GM19452 (cell line): ENCODE results near the gene ATG9A.

Experiments
- ATAC-seq: cut with Tn5 transposase; IDR thresholded peaks from one replicate; pipeline ENCODE4 v1.9.1; 2021; ENCODE audit not compliant: unreplicated experiment

The ATG9A gene

DNA sequence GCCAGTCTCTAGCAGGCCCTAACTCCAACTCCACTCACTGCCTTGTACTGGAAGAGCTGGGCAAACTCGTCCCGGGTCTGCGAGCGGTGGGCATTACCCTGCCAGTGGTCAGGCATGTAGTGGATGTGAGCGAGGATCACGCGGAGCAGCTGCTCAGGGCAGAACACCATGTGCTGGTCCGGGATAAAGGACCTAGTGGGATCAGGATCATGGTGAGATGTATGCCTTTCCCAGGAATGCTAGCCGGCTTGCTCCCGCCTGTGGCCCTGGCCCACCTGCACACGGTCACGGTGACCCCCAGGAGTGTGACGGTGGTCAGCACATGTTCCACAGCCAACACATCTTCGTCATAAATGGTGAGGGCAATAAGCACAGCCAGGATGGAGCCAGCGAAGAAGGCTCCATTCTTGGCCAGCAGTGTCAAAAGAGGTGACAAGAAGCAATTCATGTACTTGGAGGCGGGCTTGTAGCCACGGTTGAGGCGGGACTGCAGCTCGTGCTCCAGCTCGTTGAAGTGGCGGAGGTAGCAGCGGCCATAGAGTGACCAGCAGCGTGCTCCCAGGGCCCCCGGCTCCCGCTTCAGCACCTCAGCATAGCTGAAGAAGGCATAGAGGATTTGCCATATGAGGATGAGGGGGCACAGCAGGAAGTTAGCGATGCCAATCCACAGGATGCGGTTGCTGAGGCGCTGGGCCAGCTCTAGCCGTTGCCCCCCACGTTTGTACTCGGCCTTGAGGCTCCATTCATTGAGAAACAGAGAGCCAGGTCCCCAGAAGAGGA lies 5.4 kb downstream of the ATG9A start:
- no peak for ATAC-seq

DNA sequence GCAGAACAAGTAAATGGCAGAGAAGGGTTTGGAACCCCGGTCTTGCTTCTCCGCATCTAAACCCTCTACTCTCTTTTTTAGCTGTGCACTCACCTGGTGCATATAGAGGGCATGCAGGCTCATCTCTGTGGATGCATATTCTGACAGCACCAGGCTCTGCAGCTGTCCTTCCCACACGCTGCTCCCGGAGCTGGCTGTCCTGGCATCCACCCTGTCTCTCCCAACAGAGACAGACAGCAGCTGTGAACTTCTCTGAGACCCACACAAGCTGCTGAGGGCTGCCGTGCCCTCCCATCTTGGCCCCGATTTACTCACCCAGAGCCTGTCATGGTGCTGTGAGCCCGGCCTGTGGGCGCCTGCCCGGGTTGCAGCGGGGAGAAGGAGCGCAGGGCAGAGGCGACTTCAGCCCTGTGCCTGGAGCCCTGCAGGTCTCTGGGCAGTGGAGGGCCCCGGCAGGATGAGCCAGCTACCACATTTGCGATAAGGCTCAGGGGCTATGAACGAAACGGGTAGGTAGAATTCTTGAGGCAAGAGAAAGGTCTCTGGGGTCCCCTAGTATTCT lies 7.4 kb downstream of the ATG9A start:
- ATAC-seq = no peak

DNA sequence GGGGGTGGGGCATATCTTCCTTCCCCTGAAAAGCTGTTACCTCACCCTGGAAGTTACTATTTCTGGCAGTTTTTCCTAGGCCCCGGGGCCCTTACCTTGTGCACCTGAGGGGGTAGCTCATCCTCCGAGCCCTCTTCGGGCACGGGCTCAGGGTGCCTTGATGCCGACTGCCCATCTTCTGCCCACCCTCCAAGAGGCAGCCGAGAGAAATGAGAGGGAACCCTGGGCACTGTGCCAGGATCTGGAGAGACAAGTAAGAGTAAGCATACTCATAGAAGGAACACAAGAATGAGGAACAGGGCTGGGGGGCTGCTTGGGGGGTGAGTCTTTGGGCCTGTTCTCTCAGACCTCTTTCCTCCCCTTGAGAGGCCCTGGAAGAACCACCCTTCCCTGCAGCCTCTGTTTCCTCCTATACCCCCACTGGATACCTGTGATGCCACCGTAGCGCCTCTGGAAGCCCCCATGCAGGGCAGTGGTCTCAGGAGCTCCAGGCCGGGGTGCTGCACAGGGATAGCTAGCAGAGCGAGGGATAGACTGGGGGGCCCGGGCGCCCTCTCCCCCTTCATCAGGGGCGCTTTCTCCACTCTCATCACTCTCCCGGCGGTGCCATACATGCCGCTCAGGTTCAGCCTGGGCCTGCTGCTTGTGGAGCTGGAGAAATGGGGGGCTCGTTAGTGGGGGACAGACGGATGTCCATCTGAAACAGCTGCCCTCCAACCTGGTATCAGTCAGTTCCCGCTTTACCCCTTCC lies 8.6 kb downstream of the ATG9A start:
- ATAC-seq = no peak

DNA sequence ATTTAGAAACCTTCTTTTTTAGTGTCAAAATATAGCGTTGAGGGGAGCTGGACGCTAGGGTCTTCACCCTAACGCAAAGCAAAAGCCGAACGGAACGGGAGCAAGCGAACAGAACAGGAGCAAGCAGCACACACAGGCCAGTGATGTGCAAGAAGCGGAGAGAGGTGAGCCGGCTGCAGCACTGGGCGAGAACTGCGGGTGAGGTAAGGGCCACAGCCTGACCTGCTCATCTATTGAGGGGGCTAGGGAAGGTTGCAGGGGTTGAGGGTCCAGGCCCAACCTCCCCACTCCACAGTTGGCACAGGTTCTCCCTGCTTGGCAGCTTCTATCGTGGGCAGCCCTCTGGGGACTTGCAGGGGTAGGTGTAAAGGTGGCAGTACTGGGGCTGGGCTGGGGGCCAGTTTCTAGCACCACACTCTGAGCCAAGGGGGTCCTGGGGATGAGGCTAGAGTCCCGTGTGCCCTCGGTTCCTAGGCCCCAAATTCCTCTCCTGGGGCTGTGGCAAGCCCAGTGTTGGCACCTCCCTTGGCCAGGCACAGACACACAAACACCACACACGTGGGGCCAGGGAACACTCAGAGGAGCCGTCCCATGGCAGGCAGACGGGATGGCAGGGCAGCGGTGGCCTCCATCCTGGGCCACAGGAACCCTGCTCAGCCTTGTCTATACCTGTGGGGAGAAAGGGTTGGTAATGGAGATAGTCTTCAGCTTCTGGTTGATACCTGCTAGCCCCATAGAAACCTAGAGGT lies 9.5 kb downstream of the ATG9A start:
- no peak for ATAC-seq

DNA sequence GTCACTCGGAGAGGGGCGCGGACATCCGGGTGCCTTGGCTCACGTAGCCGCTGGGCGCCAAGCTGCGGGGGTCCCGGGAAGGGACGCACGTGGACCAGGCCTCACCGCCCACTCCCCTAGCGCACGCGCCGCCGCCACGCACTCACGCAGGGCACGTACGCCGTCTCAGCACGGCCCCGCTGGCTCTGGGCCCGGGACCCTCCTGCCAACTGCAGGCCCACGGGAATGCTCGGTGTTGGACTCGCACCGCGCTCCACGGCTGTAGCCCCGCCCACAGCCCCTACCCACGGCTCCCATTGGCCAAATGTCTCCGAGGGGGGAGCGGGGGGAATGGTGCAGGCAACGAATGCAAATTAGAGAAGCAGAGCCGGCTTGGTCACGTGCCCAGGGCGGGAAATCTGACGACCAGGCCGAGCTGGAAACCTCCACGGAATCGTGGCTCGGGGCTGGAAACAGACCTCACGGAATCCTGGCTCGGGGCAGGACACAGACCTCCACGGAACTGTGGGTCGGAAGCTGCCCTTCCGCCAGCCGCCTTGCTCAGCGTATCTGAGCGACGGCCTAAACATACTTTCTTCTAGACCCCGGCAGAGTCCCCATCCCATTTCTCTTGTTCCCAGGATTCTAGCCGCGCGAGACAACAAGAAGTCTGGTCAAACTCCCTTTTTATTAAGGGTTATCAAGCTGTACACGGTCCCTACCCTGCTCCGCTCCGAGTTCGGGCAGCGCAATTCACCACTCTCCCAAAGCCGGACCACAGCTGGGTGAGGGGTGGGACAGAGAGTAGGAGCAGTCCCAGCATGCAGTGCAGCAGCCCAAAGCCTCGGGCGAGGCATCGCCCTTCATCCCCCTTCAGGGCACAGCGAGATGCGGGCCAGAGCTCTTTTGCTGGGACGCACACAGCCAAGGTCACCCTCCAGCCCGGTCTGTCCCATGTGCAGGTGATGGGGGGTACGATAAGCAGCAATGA lies 10.4 kb downstream of the ATG9A start, which contains the start of gene ABCB6:
TSS of gene ABCB6 (minus strand) at position 227 of the 970 bp plus-strand sequence. CDS start 285 bp downstream, outside the sequence.
- ATAC-seq = peak; percentile 69

DNA sequence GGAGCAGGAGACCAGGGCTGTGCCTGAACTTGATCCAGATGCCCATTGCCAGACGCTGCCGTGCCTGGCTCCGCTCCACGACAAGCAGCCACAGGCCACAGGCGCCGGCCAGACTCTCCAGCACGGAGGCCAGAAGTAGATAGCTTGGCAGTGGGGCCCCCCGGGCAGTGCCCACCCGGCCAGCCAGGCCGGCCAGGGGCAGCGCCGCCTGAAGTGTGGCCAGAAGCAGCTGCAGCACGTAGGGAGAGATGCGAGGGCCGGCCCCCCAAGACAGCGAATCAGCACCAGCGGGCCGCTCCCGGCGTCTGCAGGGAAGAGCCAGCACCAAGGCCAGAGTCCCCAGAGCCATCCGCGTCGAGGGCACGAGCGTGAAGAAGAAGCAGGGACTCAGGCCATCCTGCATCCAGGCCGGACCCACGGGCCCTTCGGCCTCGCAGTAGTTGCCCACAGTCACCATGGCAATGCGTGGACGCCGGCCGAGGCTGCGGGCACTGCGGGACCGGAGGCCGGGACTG lies 11.2 kb downstream of the ATG9A start:
- peak; percentile 25 for ATAC-seq

DNA sequence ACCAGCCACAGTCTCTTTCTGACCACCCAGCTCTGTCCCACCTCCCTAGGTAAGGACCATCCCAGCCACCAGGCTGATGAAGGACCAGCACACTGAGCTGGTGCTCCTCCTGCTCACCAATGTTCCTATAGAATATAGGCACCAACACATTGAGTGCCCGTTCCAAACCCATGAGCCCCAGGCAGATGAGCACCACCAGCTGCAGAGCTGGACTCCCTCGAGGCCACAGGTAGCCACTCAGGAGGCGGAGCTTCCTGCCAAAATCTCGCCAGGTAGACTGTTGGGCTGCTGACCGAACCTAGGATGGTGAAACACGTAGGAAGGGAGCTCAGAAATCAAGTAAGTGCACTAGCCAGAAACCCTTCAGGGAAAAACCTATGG lies 12.9 kb downstream of the ATG9A start:
- ATAC-seq = no peak

DNA sequence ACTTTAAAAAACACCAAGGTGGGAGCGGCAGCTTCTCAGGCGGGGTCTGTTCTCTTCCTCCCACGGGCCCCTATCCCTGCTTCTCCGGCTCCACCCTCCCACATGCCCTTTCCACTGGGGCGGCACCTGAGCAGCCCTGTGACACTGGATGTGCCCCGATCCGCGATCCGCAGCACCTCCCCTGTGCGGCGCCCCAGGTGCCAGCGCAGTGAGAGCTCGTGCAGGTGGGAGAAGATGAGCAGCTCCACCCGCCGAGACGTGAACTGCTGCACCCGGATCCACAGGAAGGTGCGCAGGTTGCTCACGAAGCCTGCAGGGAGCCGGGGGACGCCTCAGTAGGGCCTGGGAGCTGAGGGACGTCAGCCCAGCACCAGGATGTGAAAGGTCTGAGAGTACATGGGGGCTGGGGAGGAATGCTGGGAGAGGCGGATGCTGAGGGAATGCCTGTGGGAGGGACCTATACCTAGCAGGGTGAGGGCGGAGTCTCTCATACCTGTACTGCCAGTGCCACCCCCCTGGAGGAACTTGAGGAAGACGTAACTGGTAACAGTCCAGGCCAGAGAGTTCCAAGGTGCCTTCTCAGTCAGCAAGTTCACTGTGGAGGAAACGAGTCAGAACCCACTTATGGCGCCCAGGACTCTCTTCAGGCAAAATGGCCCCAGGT lies 13.4 kb downstream of the ATG9A start:
- no peak for ATAC-seq

DNA sequence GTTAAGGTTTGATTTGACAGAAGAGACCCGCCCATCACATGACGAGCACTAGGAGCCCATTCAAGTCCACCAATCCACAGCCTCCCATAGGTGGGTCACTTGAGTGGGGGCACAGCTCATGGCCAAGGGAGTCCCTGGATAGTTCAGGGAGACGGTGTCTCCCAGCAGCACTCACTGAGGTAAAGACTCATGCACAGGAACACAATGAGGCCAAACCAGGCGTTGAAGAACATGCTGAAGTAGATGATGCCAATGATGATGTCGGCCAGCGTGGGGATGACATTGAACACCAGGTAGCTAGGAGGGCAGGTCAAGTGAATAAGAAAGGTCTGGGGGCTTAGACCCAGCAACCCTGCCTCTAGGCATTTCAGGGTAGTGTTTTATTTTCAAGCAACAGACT lies 14.7 kb downstream of the ATG9A start:
- ATAC-seq = no peak

DNA sequence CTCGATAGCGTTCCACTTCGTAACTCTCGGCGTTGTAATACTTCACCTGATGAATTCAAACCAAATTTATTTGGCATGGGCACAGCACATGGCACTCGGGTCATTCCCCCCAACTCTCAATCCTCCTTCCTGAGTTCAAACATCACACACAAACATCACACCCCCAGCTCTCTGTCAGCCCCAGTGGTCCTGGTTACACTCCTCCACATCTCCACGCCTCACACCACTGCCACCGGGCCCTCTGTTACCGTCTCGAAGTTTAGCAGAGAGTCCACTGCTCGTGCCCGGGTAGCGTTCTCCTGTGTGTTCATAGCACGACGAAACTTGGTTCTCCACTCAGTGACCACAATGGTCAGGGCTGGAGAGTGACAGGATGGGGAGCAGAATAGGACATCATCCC lies 15.3 kb downstream of the ATG9A start:
- no peak for ATAC-seq

DNA sequence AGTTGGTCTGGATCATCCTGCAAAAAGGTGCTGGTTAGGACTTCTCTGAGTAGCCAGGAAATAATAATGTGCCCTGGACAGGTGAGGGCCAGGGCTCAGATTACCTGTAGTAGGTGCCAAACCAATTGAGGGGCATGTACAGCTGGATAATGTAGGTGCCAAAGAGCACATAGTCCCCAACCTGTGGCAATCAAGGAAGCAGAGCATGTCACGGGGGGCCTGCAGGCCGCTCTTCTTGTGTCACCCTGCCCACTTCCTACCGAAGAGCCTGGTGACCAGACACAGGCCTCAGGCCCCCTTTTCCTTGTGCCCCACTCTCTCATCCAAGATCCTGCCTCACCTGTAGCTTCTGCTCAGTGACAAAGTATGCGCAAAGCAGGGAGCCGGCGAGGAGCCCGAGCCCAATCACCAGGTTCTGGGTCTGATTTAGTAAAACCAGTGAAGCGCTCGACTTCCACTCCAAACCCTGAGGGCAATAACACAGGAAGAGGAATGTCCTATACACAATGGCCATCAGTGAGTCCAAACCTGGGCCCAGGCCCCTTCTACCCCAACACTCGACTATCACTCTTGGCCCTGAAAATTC lies 15.9 kb downstream of the ATG9A start:
- no peak for ATAC-seq

DNA sequence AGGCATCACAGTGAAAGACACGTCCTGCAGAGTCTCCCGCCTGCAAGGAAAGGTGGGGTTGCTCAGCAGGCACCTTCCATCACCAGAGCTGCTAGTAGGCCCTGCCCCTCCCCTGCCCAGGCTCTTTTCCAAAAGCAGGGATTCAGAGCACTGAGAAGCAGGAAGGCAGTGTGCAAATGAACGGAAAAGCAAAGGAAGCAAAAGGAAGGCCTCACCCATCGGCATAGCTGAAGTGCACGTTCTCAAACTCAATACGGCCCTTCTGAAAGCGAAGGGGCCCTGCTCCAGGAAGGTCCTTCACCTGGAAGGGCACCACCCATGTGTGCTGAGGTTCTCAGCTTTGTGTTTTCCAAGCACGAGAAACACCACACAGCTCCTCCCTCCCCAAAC lies 16.4 kb downstream of the ATG9A start:
- ATAC-seq = no peak

DNA sequence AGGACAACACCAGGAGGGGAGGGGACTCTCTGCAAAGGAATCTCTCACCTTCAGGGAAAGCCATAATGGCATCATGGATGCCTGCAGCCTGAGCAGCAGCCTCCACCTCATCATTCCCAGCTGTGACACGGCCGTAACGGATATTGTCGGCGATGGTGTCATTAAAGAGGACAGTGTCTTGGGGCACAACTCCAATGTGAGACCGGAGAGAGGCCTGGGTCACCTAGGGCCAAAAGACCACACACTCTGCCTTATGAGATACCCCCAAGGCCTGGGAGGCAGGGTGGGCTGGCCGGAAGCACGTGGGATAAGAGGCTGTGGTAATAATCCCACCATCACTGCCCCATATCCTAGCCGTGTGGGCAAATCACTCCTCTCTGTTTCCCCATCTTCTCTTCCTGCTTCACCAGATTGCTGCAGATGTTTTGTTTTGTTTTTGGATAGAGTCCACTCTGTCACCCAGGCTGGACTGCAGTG lies 18.5 kb downstream of the ATG9A start:
- no peak for ATAC-seq

DNA sequence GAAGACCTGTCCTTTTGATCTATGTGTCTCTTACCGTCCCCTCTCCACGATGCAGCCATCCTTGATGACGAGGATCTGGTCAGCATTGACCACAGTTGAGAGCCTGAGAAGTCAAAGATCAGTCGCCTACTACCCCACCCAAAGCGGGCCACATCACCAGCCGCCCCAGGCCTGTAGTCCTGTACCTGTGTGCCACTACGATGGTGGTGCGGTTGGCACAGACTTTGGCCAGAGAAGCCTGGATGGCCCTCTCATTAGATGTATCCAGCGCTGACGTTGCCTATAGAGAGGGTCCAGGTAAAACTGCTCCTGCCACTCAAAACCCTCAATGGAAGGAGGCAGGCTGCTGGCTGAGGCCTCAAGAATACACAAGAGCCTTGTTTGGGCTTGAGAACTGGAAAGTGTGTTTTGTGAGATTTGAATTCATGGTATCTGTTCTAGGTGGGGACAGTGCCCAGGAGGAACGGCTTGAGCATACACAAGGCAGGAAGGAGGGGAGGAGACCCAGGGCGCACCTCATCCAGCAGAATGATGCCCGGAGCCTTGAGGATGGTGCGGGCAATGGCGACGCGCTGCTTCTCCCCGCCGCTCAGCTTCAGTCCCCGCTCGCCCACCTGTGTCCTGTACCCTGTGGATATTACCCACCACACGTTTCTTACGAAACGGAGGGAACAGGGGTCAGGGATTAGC lies 19.1 kb downstream of the ATG9A start:
- no peak for ATAC-seq

DNA sequence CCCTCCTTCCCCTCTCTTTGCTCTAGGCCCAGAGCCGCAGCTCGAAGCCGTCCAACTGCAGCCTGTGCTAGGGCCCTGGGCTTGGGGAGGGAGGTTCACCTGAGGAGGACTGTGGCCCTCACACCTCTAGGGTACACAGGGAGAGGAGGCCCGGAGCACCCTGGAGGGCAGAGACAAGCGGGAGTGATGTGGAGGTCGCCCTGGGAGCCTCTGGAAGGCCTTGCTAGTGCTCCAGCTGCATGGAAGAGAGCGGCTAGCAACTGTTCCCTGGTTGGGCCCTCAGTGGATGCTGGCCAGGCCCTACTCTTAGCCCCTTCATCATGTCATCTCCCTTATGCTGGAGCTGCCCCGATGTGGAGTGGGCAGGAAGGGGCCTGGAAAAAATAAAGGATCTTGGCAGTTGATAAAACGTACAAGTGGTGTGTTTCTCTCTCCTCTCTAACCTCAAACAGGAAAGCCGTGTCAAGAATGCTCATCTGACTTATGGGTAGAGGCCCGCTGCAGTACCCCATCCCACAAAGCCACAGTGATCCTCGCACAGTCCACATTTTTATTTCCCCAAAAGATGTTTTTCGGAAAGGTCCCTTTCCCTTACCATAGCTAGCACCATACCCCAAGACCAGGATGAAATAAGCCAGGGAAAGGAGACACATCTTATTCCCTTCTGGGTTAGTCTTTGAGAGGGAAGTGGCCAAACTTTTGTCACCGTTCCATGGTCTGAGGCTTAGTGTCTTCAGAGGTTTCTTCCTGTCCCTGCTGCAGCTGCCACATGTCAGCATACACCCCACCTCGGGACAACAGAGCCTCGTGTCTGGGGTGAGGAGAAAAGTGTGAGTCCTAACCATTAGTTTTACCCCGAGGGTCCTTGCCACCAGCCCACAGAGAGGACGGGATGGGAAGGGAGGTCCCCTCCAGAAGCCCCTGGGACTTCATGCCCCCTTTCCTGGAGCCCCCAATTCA lies 19.9 kb downstream of the ATG9A start:
- no peak for ATAC-seq

DNA sequence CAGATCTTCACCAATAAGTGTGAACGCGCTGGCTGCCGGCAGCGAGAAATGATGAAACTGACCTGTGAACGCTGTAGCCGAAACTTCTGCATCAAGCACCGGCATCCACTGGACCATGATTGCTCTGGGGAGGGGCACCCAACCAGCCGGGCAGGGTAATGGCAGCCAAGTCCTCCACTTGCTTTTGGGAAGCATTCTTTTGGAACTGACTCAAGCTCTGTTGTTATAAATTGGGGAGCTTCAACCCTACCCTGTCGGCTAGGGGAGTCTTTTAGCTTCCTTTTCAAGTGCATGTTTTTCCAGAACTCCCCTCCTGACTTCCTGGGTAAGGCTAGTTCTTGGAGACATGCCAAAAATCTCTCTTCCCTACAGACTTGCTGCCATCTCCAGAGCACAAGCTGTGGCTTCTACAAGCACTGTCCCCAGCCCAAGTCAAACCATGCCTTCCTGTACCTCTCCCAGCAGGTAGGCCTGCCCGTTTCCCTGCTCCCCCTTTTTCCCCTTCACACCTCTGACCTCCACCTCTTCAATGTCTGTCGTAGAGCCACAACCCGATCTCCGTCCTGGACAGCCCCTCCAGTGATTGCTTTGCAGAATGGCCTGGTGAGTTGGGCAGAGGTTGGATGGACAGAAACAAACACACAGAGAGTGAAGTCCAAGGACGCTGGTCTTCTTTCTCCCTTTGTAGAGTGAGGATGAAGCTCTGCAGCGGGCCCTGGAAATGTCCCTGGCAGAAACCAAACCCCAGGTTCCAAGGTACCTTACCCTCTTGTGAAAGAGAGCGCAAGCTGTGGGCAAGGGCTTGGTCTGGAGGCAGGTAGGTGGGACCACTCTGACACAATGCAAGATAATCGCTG lies 21.3 kb downstream of the ATG9A start:
- ATAC-seq = no peak
